ENCODE results near the gene LEFTY2.

LEFTY2 gene

DNA sequence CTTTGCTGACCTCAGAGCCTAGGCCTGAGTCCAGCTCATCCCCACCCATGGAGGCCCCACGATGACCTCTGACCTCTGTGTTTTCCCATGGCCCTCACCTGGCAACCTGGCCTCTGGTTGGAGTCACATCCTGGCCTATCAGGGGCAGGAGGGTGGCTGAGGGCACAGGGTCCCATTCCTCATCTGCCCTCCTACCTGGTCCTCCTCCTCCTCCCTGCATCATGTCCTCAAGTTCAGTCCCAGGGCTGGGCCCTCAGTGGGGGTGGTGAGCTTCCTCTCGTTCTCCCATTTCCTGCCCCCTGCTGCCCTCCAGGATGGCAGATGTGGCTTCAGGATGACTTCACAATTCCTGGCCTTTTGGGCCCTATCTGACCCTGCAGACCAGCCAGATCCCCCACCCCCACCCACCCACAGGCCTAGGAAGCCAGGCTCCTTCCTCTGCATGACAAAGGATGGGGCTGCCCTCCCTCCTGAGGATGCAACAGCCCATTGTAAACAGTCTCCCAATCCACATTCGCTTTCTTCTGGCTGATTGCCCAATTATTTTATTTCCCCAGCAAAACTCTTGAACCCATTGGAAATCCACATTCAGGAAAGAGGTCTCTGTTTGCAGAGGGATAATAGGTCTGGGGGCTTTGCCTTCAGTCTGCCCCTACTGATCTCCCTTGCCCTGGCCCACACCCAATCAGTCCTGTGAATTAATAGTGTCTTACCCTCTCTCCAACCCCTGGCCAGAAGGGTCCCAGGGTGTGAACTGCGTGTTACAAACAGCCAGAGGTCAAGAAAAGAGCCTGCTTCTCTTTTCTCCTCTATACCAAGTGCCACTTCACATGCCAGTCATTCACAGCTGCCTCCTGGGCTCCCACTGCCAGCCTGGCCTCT is 41.7 kb downstream of the LEFTY2 start:
- no peaks in the 10 kb centered on the region for H3K27me3 ChIP-seq (ENCODE audit: insufficient read depth, poor library complexity, severe bottlenecking)
- no peaks in the 10 kb centered on the region for H3K9me3 ChIP-seq (ENCODE audit: severe bottlenecking)
- TF ChIP-seq, protein P1, sequence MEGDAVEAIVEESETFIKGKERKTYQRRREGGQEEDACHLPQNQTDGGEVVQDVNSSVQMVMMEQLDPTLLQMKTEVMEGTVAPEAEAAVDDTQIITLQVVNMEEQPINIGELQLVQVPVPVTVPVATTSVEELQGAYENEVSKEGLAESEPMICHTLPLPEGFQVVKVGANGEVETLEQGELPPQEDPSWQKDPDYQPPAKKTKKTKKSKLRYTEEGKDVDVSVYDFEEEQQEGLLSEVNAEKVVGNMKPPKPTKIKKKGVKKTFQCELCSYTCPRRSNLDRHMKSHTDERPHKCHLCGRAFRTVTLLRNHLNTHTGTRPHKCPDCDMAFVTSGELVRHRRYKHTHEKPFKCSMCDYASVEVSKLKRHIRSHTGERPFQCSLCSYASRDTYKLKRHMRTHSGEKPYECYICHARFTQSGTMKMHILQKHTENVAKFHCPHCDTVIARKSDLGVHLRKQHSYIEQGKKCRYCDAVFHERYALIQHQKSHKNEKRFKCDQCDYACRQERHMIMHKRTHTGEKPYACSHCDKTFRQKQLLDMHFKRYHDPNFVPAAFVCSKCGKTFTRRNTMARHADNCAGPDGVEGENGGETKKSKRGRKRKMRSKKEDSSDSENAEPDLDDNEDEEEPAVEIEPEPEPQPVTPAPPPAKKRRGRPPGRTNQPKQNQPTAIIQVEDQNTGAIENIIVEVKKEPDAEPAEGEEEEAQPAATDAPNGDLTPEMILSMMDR (IDR thresholded peaks at IDR 0.05; ENCODE audit: poor library complexity, severe bottlenecking): no peak
- H3K36me3 ChIP-seq (ENCODE audit: low read depth): no peaks in the 10 kb centered on the region
- DNase-seq (ENCODE audit: low spot score): no peak
- no peak for ATAC-seq (ENCODE audit: low read depth)
- no peak overlapping the region for H3K4me3 ChIP-seq (ENCODE audit: severe bottlenecking)
- H3K4me1 ChIP-seq (ENCODE audit: insufficient read depth, poor library complexity, severe bottlenecking): peaks cover 4% of the 10 kb centered on the region
- H3K27ac ChIP-seq (ENCODE audit: poor library complexity, severe bottlenecking): no peak overlapping the region

GRCh38 chr1:225897595-225898514 is 43.2 kb downstream of the LEFTY2 start:
- H3K36me3 ChIP-seq (ENCODE audit: low read depth): no peaks in the 10 kb centered on the region
- H3K4me3 ChIP-seq (ENCODE audit: severe bottlenecking): no peak overlapping the region
- TF ChIP-seq, protein P1 (IDR thresholded peaks at IDR 0.05; ENCODE audit: poor library complexity, severe bottlenecking): no peak
- no peak overlapping the region for H3K27ac ChIP-seq (ENCODE audit: poor library complexity, severe bottlenecking)
- ATAC-seq (ENCODE audit: low read depth) (no peak), DNase-seq (ENCODE audit: low spot score) (no peak)
- no peaks in the 10 kb centered on the region for H3K9me3 ChIP-seq (ENCODE audit: severe bottlenecking)
- H3K4me1 ChIP-seq (ENCODE audit: insufficient read depth, poor library complexity, severe bottlenecking): peaks cover 4% of the 10 kb centered on the region
- H3K27me3 ChIP-seq (ENCODE audit: insufficient read depth, poor library complexity, severe bottlenecking): no peaks in the 10 kb centered on the region

GRCh38 chr1:225896937-225897549 is 44.0 kb downstream of the LEFTY2 start:
- TF ChIP-seq, protein P1 (IDR thresholded peaks at IDR 0.05; ENCODE audit: poor library complexity, severe bottlenecking): no peak
- no peaks in the 10 kb centered on the region for H3K9me3 ChIP-seq (ENCODE audit: severe bottlenecking)
- ATAC-seq (ENCODE audit: low read depth) (peak; percentile 90), DNase-seq (ENCODE audit: low spot score) (no peak)
- H3K27ac ChIP-seq (ENCODE audit: poor library complexity, severe bottlenecking): no peak overlapping the region
- H3K4me3 ChIP-seq (ENCODE audit: severe bottlenecking): no peak overlapping the region
- H3K27me3 ChIP-seq (ENCODE audit: insufficient read depth, poor library complexity, severe bottlenecking): no peaks in the 10 kb centered on the region
- peaks cover 4% of the 10 kb centered on the region for H3K4me1 ChIP-seq (ENCODE audit: insufficient read depth, poor library complexity, severe bottlenecking)
- no peaks in the 10 kb centered on the region for H3K36me3 ChIP-seq (ENCODE audit: low read depth)

DNA sequence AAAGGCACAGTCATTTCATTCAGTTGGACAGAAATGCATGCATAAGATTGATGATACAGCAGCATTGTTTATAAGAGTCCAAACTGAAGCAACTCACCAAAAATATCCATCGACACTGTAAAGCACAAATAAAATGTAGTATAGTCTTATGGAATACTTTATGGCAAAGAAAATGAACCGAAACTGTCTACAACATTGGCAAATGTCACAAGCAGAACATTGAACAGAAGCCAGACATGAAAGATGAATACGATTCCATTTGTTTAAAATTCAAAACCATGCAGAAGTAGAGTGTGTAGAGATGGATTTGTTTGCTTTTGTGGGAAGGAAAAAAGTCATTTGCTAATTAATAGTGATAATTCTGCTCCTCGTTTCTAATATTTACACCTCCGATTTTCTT is 44.5 kb downstream of the LEFTY2 start:
- Histone ChIP-seq H3K27ac (ENCODE audit: poor library complexity, severe bottlenecking) (no peak overlapping the region), H3K4me3 (ENCODE audit: severe bottlenecking) (no peak overlapping the region), H3K4me1 (ENCODE audit: insufficient read depth, poor library complexity, severe bottlenecking) (peaks cover 4% of the 10 kb centered on the region), H3K27me3 (ENCODE audit: insufficient read depth, poor library complexity, severe bottlenecking) (no peaks in the 10 kb centered on the region), H3K36me3 (ENCODE audit: low read depth) (no peaks in the 10 kb centered on the region), H3K9me3 (ENCODE audit: severe bottlenecking) (no peaks in the 10 kb centered on the region)
- TF ChIP-seq, protein P1 (IDR thresholded peaks at IDR 0.05; ENCODE audit: poor library complexity, severe bottlenecking): no peak
- DNase-seq (ENCODE audit: low spot score) (no peak), ATAC-seq (ENCODE audit: low read depth) (no peak)

Measured in RWPE2 (cell line).